GM18499 (cell line): ENCODE data around the gene MTAP.

Experiments
- ATAC-seq: cut with Tn5 transposase; IDR thresholded peaks from one replicate; pipeline ENCODE4 v1.9.1; 2021; ENCODE audit warnings: moderate number of reproducible peaks; ENCODE audit not compliant: insufficient read depth, unreplicated experiment

The MTAP gene

DNA sequence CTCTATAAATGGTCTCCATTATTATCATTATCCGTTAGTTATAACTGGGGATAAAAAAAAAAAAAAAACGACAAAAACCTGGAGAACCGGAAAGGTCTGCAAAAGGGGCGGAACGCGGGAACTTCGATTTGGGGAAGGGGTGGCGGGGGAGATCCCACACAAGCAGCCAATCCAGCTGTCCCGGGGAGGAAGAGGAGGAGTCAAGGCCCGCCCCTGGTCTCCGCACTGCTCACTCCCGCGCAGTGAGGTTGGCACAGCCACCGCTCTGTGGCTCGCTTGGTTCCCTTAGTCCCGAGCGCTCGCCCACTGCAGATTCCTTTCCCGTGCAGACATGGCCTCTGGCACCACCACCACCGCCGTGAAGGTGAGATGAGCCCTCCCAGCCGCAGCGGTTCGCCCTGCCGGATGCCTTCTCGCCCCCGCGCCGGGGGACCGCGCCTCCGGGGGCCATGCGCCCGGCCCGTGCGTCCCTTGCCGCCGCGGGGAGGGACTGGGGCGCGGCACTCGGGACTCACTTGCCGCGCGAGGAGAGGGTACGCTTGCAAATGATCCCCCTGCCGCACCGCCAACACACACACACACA lies at the start of gene MTAP:
Gene MTAP (plus strand): TSS at position 219 of the 583 bp plus-strand sequence. CDS start 113 bp downstream, at position 332.
- ATAC-seq, result peak; percentile 78

DNA sequence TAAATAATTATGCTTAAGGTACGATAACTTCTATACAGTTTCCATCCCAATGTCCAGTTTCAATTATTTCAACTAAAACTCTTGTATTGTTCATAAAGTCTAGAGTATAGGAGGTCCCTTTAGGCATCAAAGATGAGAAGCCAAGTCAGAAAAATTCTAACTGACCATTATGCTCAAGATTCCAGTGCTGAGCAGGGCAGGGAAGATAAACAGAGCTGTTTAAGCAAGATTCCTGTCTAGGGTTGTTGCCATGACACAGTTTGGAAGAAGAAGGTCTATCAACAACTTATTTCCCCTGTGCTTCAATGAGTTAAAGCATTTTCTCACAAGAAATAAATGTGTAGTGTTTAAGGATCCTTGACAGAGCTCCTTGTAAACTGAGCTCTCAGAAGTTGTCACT lies 48.9 kb upstream of the MTAP start:
- no peak for ATAC-seq

GRCh38 chr9:21754741-21755140 lies 47.7 kb upstream of the MTAP start:
- ATAC-seq, result no peak

DNA sequence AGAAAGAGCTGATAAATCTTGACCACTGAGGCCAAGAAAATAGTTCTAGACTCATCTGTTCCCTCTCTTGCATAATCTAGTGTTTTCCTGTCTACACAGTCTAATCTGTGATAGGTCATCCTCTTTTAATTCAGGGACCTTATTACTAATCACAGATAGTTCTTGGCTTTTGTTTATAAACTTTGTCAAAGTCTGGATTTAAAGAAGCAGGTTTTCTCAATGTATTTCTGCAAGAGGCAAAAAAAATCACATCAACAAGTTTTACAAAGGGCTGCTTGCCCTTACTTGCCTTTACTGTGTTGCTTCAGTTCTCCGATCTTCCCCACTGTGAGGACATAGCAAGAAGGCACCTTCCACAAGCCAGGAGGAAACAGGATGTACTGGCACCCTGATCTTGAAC lies 43.9 kb upstream of the MTAP start:
- ATAC-seq, result no peak

- peak; percentile 92 for ATAC-seq
These were observed 41.0 kb upstream of the MTAP start for GRCh38 chr9:21761309-21761901.

GRCh38 chr9:21762064-21762463 lies 40.4 kb upstream of the MTAP start:
- ATAC-seq, result no peak

DNA sequence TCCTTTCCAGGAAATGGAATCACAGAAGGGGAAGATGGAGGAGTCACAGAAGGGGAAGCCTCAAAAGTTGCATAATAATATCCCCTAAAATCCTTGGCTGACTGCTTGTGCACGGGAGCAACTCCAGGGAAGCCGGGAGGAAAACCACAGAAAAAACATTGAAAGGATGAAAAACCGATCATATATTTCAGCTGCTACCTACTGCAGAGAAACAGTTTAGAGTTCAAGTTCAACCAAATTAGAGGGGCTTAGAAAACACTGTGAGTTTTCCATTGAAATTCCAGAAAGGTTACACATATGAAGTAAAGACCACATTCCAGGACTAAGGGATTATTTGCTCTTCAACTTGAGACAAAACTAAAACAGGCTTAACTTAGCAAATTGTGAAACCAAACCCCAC lies 37.6 kb upstream of the MTAP start:
- ATAC-seq, result no peak

DNA sequence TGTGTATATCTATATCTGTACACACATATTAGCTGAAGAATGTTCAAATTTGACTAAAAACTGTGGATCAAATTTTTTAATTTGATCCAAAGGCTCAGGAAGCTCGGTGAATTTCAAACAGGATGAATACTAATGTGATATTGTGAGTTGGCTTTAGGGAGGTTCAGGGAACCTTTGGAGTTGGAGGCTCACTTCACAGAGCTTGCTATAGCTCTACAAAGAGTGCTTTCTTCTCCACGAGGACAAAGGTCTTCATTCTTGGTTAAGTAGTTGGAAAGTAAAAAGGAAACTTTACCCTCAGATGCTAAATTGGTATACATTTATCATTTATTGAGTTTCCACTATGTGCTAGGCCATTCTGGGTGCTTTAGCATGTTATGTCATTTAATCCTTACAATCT lies 36.3 kb upstream of the MTAP start:
- no peak for ATAC-seq

DNA sequence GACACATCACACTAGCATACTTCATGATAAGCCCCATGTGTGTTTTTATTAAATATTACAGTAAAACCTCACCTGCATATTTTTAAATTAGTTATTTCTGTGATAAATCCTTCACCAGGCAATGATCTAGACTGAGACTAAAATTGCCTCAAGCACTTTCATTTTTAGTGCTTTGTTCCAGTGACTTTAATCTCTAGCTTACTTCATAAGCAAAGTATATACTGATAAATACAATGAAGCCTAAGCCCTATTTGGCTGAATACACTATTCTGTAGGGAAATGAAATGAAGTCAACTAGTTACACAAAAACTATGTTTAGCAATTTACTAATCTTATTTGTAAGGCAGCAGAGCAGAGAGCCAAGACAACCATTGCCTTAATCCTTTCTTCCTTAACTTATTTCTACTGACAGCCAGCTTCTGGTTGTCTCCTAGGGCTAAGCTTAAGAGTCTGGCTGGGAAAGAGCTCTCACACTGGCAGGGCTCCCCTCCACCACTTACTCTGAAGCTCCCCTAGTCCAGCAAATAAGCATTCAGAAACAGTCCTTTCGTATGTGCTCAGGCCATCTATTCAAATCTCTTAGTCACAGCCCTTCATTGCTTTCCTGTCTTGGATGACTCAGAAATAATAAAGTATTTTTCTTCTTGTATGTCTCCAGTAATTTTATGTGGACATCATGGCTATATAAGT lies 31.4 kb upstream of the MTAP start:
- ATAC-seq, result no peak

DNA sequence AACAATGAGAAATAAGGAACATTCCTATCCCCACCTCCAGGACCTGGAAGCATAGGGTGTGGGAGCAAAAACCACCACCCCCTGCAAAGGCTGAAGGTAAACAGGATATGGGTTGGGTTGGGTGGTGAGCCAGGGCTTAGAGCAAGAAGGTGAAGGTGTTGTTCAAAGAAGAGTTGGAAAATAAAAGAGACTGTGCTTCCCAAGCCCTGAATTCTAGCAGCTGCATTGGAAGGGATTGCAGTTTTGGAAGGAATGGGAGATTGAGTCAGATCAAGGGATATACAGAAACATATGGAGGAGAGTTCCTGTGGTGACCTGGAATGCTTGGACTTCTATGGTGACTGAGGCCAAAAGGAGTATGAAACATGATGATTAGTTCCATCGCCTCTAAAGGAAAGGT lies 24.7 kb upstream of the MTAP start:
- ATAC-seq, result no peak

DNA sequence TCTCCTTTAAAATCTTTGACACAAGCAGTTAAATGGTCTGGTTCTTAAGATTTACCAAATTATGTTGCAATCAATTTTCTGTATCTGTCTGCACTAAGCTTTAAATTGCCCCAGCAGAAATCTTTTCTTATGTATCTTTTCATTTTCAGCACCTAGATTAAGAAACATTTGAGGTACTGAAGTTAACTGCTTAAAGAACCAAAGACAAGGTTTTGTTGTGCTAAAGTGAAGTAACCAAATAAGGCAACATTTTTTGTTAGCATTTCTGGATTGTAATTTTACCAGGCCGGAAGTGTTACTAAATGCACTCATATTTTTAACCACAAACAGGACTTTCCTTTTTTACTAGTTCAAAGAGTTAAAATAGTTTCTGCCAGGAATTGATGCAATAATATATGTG lies 24.1 kb upstream of the MTAP start:
- no peak for ATAC-seq

GRCh38 chr9:21779397-21779796 lies 23.0 kb upstream of the MTAP start:
- ATAC-seq, result no peak

DNA sequence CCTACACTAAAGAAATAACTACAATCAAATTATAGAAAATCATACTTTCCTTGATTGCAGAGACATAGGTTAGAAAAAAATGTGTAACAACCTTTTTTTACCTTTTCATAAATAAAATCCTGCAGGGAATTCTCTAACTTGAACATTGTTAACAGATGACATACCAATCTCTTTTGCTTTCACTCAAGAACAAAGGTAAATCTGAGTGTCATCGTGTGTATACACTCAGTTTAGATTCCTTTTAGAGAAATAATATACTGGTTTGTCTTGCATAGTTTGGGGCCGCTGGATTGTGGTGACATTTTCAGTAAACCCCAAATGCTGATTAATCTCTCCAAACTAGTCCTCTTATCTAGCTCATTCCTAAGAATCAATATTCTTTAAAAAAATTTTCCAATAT lies 20.8 kb upstream of the MTAP start:
- ATAC-seq, result no peak

DNA sequence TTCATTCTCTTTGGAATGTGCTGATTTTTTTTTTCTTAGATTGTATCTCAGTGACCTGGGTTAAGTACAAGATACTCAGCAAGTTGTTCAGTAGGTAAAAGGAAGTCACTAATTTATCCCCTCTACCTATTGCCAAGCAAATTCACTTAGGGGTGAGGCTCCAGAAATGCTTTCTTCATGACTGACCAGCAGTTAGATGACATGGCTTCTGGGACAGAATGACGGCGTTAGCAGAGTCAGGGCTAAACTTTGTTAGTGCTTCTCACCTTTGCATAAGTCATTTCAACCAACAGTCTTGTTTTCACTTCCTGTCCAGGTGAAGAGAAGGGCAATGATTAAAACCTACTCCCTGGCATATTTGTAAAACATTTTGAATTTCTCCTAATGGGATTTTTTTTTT lies 20.2 kb upstream of the MTAP start:
- ATAC-seq, result no peak

DNA sequence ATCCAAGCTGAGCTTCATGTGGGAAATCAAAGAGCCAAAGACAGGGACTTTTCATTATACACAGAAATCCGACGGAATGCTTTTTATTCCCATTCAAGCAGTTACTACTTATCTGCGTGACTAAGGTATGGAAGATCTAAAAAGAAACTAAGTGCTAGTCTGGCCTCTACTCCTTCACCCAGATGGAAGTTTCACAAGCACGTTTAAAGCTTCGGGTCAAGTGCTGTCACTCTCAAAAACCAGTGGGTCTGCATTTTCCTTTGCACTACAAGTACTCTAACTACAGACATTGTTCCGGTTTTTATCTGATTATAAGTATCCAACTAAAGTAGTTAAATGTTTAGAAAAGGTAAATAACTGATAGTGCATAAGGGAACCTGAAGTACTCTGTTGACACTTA lies 13.7 kb upstream of the MTAP start:
- ATAC-seq, result no peak

GRCh38 chr9:21789541-21790037 lies 12.8 kb upstream of the MTAP start:
- ATAC-seq, result peak; percentile 99

DNA sequence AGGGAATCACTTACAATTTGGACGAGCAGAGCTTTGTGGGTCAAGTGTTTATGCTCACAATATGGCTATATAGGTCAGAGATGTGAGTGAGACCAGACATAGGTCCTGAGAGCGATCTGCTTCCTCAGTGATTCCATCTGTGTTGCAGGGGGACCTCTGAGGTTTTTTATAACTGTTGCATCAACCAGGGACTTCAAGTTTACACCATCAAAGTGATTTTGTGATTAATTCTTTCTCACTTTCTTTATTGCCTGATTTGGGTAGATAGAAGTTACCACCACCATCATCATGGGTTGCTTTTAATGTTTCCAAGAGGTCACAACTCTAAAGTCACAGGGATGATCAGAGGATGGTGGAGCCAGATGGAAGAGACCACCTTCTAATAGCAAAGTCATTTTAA lies 7.0 kb upstream of the MTAP start:
- no peak for ATAC-seq

GRCh38 chr9:21796768-21797167 lies 5.7 kb upstream of the MTAP start:
- ATAC-seq, result no peak

DNA sequence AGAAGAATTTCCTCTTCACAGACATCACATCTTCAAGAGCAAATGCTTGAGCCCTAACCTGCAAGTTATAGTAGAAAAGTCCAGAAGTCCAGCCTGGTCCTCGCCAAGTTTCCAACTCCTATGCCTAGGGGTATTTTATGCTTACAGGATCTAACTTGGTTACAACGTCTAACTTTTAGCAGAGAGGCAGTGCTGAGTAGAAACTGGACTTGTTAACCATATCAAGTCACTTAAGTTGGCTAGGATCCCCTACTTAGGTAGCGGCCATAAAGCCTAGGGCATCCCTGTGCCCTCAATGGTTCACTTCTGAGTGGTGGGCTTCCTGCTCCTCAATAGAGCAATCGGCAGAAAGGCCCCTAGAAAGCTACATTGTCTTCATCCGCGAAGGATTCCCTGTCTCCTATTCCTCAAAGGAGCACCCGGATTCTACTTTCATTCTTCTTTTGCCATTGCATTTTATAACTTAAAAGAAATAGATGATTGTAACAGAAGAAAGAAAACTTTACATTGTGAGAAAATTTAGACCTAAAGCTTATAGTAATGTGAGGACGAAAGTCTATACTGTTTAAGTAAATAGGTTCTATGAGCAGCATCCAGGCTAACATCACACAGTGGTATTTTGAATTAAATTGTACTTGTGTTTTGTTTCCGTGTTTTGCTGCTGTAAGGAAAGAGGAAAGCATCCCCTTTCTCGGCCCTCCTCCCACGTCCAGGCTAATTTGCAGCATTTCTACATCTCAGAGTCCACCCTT lies 1.3 kb upstream of the MTAP start:
- ATAC-seq, result no peak

DNA sequence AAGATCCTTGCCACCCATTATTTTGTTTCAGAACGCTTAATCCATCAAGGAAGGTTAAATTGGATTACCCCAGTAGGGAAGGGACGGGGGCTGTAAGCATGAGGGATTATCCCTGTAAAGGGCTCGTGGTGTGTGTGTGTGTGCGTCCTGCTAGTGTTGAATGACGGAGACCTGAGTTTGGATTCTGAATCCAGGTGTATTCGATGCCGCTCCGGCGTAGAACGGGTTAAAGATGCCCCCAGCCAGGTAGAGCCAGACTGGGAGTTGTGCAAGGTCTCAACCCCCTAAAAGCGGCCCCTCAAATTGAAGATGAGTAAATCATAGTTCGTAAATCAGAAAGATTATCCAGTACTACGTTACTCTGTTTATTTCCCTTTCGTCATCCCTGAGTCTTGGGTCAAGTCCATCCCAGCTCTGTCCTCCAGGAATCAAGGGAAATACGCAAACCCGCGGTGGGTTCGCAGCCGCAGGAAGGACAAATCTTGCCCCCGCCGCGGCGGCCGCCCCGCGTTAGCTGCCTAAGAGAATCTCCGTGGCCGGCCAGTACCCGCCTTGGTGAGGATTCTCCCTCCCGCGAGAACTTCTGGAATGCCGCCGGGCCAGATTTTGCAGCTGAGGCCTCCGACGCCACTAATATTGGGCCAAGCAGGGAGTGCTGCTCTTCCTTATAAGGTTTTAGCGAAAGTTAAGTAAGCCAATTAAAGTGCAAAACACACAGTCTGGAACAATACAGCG lies 586 bp upstream of the MTAP start:
- peak; percentile 10 for ATAC-seq
